Activated CD4-positive, alpha-beta T cell treated with anti-CD3 and anti-CD28 coated beads, Interleukin-2, amount 50 U/mL, for 16 hours (primary cell): ENCODE data around the gene DDC.

Experiments
- DNase-seq: peaks from one replicate; pipeline ENCODE4 v3.0.0-alpha.2; 2020

DDC gene

GRCh38 chr7:50409856-50410745 is 155.1 kb downstream of the DDC start:
- no peak for DNase-seq
